HG03442 (cell line): ENCODE results near the gene PHLDB3.

Experiments
- ATAC-seq: cut with Tn5 transposase; IDR thresholded peaks from one replicate; pipeline ENCODE4 v1.9.1; 2021; ENCODE audit warnings: mild to moderate bottlenecking, moderate library complexity; ENCODE audit not compliant: unreplicated experiment

The PHLDB3 gene

DNA sequence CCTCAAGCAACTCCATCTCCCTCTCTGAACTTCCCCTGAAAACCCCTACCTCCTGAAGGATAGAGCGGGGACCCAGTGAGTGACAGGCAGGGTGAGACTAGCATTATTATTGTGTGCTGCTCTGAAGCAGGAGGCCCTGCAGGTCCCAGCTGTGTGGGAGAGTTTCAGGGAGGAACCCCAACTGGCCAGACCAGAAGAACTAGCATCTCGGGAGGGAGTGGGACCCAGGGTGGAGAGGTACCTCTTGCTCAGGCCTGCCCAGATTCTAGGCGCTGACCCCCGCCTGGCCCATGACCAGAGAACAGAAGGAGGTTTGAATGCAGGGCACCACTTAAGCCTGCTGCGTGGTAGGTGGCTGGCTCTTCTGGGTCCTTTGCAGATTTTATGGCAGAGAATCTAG, 33.5 kb downstream of the PHLDB3 start:
- no peak for ATAC-seq

DNA sequence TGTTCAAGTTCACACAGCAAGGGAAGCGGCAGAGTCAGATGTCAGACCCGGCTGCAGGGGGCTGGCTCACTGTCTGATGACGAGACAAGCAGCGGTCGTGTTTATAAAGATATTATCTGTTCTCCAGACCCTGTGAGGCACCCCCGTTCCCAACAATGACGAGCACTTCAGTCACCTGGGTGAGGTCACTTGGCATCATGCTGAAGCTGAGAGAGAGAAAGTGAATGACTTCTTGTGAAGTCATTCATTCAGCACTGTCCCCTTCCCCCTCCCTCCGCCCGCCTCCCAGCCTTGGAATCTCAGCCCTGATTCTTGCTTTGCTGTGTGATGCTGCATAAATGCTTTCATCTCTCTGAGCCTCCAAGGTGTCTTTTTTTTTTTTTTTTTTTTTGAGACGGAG, 34.3 kb downstream of the PHLDB3 start:
- no peak for ATAC-seq

DNA sequence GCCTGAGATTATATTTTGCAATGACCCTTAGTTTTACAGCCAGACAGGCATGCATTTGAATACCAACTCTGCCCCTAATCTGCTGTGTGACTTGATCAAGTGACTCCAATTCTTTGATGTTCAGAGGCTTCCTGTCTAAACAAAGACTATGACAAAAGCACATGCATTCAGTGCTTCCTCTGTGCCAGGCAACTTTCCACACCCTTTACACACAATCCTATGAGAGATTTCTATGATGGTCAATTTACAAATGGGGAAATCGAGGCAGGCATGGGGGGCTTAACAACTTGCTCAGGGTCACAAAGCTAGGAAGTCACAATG, 35.4 kb downstream of the PHLDB3 start:
- no peak for ATAC-seq

DNA sequence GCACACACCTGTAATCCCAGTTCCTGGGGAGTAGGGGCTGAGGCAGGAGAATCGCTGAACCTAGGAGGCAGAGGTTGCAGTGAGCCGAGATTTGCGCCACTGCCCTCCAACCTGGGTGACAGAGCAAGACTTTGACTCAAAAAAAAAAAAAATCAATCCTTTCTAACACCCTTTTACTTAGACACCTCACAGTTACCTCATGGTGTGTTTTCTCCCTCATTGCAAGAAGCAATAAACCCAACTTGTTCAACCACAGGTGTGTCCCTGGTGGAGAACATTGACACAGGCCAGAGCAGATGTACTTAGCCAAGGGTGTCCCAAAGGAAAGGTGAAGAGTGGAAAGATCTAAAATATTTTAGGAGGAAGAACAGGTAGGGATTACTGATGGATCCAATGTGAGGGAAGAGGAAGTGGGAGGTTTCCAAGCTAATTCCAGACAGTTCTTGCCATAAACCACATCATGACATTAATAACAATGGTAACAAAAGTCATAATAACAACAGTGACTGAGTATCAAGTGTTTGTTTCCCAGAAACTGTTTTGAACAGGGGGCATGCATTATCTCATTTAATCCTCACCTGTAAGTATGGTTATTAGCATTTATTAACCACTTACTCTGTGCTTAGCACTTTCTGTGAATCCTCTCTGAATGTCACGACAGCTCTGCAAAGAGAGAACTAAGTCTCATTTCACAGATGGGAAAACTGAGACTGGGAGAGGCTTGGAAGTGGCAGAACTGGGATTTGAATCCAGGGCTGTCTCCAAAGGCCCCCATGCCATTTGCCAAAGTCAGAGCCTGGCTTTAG, 36.0 kb downstream of the PHLDB3 start:
- no peak for ATAC-seq

GRCh38 chr19:43467730-43468129, 36.8 kb downstream of the PHLDB3 start:
- ATAC-seq, result no peak

- ATAC-seq, result no peak
Measured at GRCh38 chr19:43467276-43467675, 37.3 kb downstream of the PHLDB3 start.

GRCh38 chr19:43466793-43467192, 37.8 kb downstream of the PHLDB3 start:
- ATAC-seq, result no peak

GRCh38 chr19:43465468-43466120, 39.0 kb downstream of the PHLDB3 start, which contains the start of gene LYPD3:
Gene LYPD3 (minus strand): TSS chr19:43465608. CDS start chr19:43465571, 37 bp downstream.
- no peak for ATAC-seq

DNA sequence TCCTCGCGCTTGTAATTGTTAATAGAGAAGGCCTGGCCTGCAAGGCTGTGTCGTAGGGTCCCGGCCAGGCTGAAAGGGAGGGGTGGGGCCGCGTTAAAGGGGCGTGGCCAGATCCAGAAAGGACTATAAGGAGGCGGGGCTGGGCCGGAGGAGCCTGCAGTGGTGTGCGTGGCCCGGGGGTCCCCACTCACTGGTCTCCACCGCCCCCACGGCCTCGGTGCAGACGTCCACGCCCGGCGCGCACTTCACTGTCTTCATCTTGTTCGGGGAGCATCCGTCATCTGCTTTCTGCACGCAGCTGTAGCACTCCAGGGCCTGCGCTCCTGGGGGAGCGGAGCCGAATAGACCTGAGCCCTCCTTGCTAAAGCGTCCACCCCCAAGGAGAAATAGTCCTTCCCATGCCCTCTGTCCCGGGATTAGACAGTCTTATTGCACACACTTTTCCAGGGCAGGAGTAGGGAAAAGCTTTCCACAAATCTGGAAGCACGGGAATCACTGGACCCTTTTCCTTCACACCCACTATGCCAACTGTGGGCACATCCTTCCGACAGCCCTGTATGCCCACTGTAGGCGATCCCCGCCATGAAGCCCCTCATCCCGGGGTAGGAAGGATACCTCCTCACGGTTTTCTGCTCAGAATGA, 40.3 kb downstream of the PHLDB3 start:
- peak; percentile 19 for ATAC-seq

GRCh38 chr19:43463381-43464133, 41.0 kb downstream of the PHLDB3 start:
- ATAC-seq, result peak; percentile 84

- ATAC-seq, result no peak
Measured at GRCh38 chr19:43462785-43463380, 41.7 kb downstream of the PHLDB3 start.

GRCh38 chr19:43462383-43462782, 42.2 kb downstream of the PHLDB3 start:
- no peak for ATAC-seq

- no peak for ATAC-seq
Measured at GRCh38 chr19:43461303-43461702, 43.2 kb downstream of the PHLDB3 start.

GRCh38 chr19:43460362-43461016, 44.1 kb downstream of the PHLDB3 start:
- ATAC-seq, result no peak

DNA sequence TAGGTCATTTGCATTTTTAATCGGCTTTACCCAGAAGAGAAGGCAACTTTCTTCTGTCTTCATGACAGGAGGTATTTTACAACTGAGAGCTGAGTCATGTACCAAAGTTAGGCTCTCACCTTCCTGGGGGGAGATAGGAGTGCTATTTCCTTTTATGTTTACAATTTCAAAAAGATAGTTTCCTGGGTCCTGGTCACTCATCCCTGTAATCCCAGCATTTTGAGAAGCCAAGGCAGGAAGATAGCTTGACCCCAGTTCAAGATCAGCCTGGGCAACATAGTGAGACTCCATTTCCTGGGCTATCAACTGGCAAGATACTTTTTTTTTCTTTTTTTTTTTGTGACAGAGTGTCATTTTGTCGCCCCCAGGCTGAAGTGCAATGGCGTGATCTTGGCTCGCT, 46.7 kb downstream of the PHLDB3 start:
- ATAC-seq, result no peak

- ATAC-seq, result no peak
Measured at GRCh38 chr19:43455321-43456113, 49.0 kb downstream of the PHLDB3 start.

GRCh38 chr19:43454031-43454430, 50.5 kb downstream of the PHLDB3 start:
- no peak for ATAC-seq

- no peak for ATAC-seq
Measured at GRCh38 chr19:43452582-43452981, 52.0 kb downstream of the PHLDB3 start.

DNA sequence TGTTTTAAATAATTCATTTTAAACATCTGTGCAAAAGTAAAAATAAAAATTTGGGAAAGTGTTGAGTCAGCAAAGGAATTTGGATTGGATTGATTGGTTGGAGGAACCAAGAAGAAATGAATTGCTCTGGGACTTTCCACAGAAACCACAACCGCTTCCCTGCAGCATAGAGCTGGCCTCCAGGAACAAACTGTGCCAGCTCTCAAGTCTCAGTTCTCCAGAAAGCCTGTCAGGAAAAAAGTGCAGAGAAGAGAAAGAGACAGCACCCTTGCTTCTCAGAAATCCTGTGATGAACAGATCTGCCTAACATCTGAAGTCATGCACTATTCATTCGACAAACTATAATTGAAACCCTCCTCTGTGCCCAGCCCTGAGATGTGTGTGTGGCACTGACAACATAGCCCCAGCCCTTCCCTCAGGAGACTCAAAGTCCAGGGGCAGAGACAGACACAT, 54.0 kb downstream of the PHLDB3 start:
- no peak for ATAC-seq

DNA sequence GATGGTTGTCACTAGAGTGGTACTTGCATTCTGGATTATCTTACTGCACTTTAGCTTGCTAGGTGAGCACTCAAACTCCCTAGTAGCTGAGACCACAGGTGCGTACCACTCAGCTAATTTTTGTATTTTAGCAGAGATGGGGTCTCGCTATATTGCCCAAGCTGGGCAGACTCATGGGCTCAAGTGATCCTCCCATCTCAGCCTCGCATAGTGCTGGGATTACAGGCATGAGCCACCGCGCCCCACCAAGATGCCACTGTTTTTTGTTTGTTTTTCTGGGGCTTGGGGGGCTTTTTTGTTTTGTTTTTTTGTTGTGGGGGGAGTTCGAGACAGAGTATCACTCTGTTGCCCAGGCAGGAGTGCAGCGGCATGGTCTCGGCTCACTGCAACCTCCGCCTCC, 56.9 kb downstream of the PHLDB3 start:
- ATAC-seq, result no peak
